K562 (cell line): ENCODE data around the gene YBX2. TPM values are rescaled to one million over a fixed set of nuclear protein-coding genes. Genes with fewer than 3 reads are reported as not detected.

Source experiments
- ARHGAP35 ChIP-seq: fragments of 450-650 bp; IDR thresholded peaks from 2 replicates; pipeline ENCODE4 v1.6.1; 2018; ENCODE audit not compliant: partially characterized antibody
- BDP1 ChIP-seq: IDR thresholded peaks from 3 replicates; pipeline ENCODE4 v1.6.1; 2011; ENCODE audit not compliant: insufficient read length, insufficient read depth
- CEBPG ChIP-seq, 3 experiments: fragments of 200-800 bp in 1 of 3; sonication (Bioruptor generic) in 1 of 3; sonication (generic) in 1 of 3; formaldehyde crosslinking in 1 of 3; IDR thresholded peaks in 2 of 3; conservative IDR thresholded peaks in 1 of 3; 2 replicates each; pipeline versions ENCODE4 v1.6.1 to v1.8.0; 2016 to 2022; ENCODE audit warnings: missing compliant biosample characterization in 2 of 3, missing genetic modification characterization in 2 of 3, mild to moderate bottlenecking in 1 of 3, missing genetic modification reagents in 1 of 3
- CXXC5 ChIP-seq: fragments of 250-450 bp; sonication (Bioruptor Pico); IDR thresholded peaks from 2 replicates; pipeline ENCODE4 v1.8.0; 2022; ENCODE audit warnings: inconsistent platforms, mild to moderate bottlenecking, moderate library complexity
- DMBX1 ChIP-seq: fragments of 250-450 bp; sonication (Bioruptor Pico); IDR thresholded peaks from 2 replicates; pipeline ENCODE4 v1.8.0; 2022; ENCODE audit warnings: inconsistent platforms, mild to moderate bottlenecking, moderate library complexity, borderline replicate concordance
- E2F6 ChIP-seq, 2 experiments: IDR thresholded peaks; 2 replicates each; pipeline ENCODE4 v1.6.1; 2011; ENCODE audit warnings: borderline replicate concordance in 1 of 2, control low read depth in 1 of 2, low read depth in 1 of 2, low read length in 1 of 2, mild to moderate bottlenecking in 1 of 2, mixed read lengths in 1 of 2, moderate library complexity in 1 of 2; ENCODE audit not compliant: insufficient read depth in 1 of 2, insufficient read length in 1 of 2, poor library complexity in 1 of 2, severe bottlenecking in 1 of 2; ENCODE audit errors: extremely low read depth in 1 of 2
- FOSL1 ChIP-seq: fragments of 200-800 bp; sonication (Bioruptor generic); conservative IDR thresholded peaks from 2 replicates; pipeline ENCODE4 v1.6.1; 2016; ENCODE audit warnings: missing genetic modification characterization, missing compliant biosample characterization
- HMGN3 ChIP-seq: IDR thresholded peaks from 2 replicates; pipeline ENCODE4 v1.6.1; 2011; ENCODE audit warnings: borderline replicate concordance, low read depth, mild to moderate bottlenecking, mixed read lengths, low read length; ENCODE audit not compliant: insufficient read length; ENCODE audit errors: extremely low read depth
- JUN ChIP-seq, 2 experiments: sonication (generic) in 1 of 2; formaldehyde crosslinking in 1 of 2; IDR thresholded peaks; 2 replicates each; pipeline versions ENCODE4 v1.6.1 to v1.8.0; 2012 to 2022; ENCODE audit warnings: borderline replicate concordance in 2 of 2, mild to moderate bottlenecking in 2 of 2, improper control_type of control experiment in 1 of 2, low read depth in 1 of 2, low read length in 1 of 2, missing genetic modification reagents in 1 of 2
- MAFG ChIP-seq: fragments of 450-650 bp; conservative IDR thresholded peaks from 2 replicates; pipeline ENCODE4 v1.6.1; 2016; ENCODE audit warnings: missing genetic modification characterization, missing compliant biosample characterization
- MLX ChIP-seq, 2 experiments: fragments of 450-650 bp in 1 of 2; sonication (generic) in 1 of 2; formaldehyde crosslinking; conservative IDR thresholded peaks; 2 replicates each; pipeline versions ENCODE4 v1.4.0 to v1.8.1; 2020 to 2022; ENCODE audit warnings: mild to moderate bottlenecking in 1 of 2, missing genetic modification reagents in 1 of 2
- MXD1 ChIP-seq: fragments of 250-450 bp; sonication (Bioruptor Pico); IDR thresholded peaks from 2 replicates; pipeline ENCODE4 v1.8.0; 2021; ENCODE audit warnings: borderline replicate concordance, mild to moderate bottlenecking, moderate library complexity; ENCODE audit not compliant: poor library complexity, severe bottlenecking
- NCOA6 ChIP-seq: fragments of 450-650 bp; IDR thresholded peaks from 2 replicates; pipeline ENCODE4 v1.6.1; 2017; ENCODE audit warnings: mild to moderate bottlenecking
- RBBP5 ChIP-seq: fragments of 200-600 bp; sonication (generic); IDR thresholded peaks from 2 replicates; pipeline ENCODE4 v1.6.1; 2012; ENCODE audit warnings: borderline replicate concordance, mild to moderate bottlenecking, low read length, control low read depth, inconsistent platforms; ENCODE audit not compliant: insufficient read depth, poor library complexity, severe bottlenecking
- SAFB ChIP-seq: fragments of 200-400 bp; formaldehyde crosslinking; IDR thresholded peaks from 2 replicates; pipeline ENCODE4 v1.6.1; 2017; ENCODE audit warnings: low read depth, low read length, borderline replicate concordance
- TEAD1 ChIP-seq, 2 experiments: fragments of 450-650 bp in 1 of 2; sonication (generic) in 1 of 2; formaldehyde crosslinking; IDR thresholded peaks; 2 replicates each; pipeline versions ENCODE4 v1.4.0 to v1.8.0; 2020 to 2022; ENCODE audit warnings: mild to moderate bottlenecking in 2 of 2, missing genetic modification reagents in 1 of 2
- TOE1 ChIP-seq, 2 experiments: fragments of 450-650 bp in 1 of 2; sonication (generic) in 1 of 2; formaldehyde crosslinking in 1 of 2; IDR thresholded peaks; 2 replicates each; pipeline versions ENCODE4 v1.7.1 to v1.8.0; 2016 to 2022; ENCODE audit warnings: borderline replicate concordance in 2 of 2, mild to moderate bottlenecking in 2 of 2, antibody characterized with exemption in 1 of 2, inconsistent platforms in 1 of 2, low read depth in 1 of 2, missing genetic modification reagents in 1 of 2, moderate library complexity in 1 of 2
- ZBTB9 ChIP-seq: fragments of 450-650 bp; formaldehyde crosslinking; IDR thresholded peaks from 2 replicates; pipeline ENCODE4 v1.4.0; 2020; ENCODE audit warnings: mild to moderate bottlenecking, moderate library complexity
- ZNF445 ChIP-seq: fragments of 250-450 bp; sonication (Bioruptor Pico); IDR thresholded peaks from 2 replicates; pipeline ENCODE4 v1.4.0; 2020; ENCODE audit warnings: low read depth, mild to moderate bottlenecking, moderate library complexity
- polyA plus RNA-seq, 8 experiments: library from polyadenylated mRNA; depleted of rRNA in 4 of 8; stranded (reverse) in 5 of 8; unstranded in 3 of 8; fragments of >200 nt; fragmentation: Nextera tagmentation in 2 of 8; fragmentation: Illumina TruSeq in 1 of 8; extraction: Ambion mirVana in 2 of 8; extraction: Trizol in 1 of 8; gene quantifications; 2 replicates each; pipeline versions ENCODE4 v1.2.1 to v1.2.3, GENCODE V29; 2011 to 2014; ENCODE audit warnings: inconsistent platforms in 1 of 8, missing spikeins in 1 of 8
- total RNA-seq, 7 experiments: library from RNA; depleted of rRNA in 6 of 7; stranded (reverse); fragments of >200 nt in 6 of 7; fragmentation: Illumina TruSeq in 2 of 7; extraction: Trizol in 2 of 7; gene quantifications; 2 replicates each; pipeline versions ENCODE4 v1.2.1 to v1.2.3, GENCODE V29; 2011 to 2021; ENCODE audit warnings: low replicate concordance in 1 of 7

YBX2 gene
- total and polyA plus RNA-seq, 9 of the 15 experiments (the other 6 are each of a cell fraction or from before 2014, with no cell fraction given), result 0.03 to 0.59 (median 0.27) TPM; not detected in 6

- 0 out of 2 replicates have a peak, but pooled peaks have one; percentile 10 for TF ChIP-seq FOSL1 (tag)
- peak; percentile 50; the same call in 1 of the 2 replicates for TF ChIP-seq CXXC5
- TF ChIP-seq MXD1, result no peak
- TF ChIP-seq RBBP5, result no peak
- no peak for TF ChIP-seq BDP1
- TF ChIP-seq ZNF445 (CRISPR knock-in tag), result no peak
- TF ChIP-seq TEAD1 (CRISPR knock-in tag; IDR thresholded peaks at IDR 0.05), result no peak
- TF ChIP-seq JUN (IDR thresholded peaks at IDR 0.05; ENCODE audit: borderline replicate concordance, low read depth, low read length), result peak; percentile 70
- no peak for TF ChIP-seq JUN (CRISPR knock-in tag; IDR thresholded peaks at IDR 0.05; ENCODE audit: borderline replicate concordance)
- TF ChIP-seq SAFB, result no peak
- no peak for TF ChIP-seq DMBX1 (CRISPR knock-in tag)
- TF ChIP-seq ZBTB9 (CRISPR knock-in tag), result no peak
- no peak for TF ChIP-seq CEBPG (CRISPR knock-in tag; IDR thresholded peaks at IDR 0.05)
- no peak; a peak in 1 of 4 replicates for TF ChIP-seq CEBPG (tag; conservative IDR thresholded peaks at IDR 0.05 in 1 of 2, IDR thresholded peaks at IDR 0.05 in 1 of 2)
- no peak for TF ChIP-seq MLX (CRISPR knock-in tag; conservative IDR thresholded peaks at IDR 0.05)
- no peak for TF ChIP-seq E2F6 (IDR thresholded peaks at IDR 0.05; ENCODE audit: borderline replicate concordance in 1 of 2, extremely low read depth in 1 of 2, insufficient read depth in 1 of 2, insufficient read length in 1 of 2, low read depth in 1 of 2, low read length in 1 of 2, poor library complexity in 1 of 2, severe bottlenecking in 1 of 2)
- TF ChIP-seq ARHGAP35, result no peak
- no peak for TF ChIP-seq MAFG (tag)
- no peak for TF ChIP-seq NCOA6
- TF ChIP-seq HMGN3, result peak; percentile 87
- 0 out of 2 replicates have a peak, but pooled peaks have one; percentile 41 for TF ChIP-seq TOE1 (IDR thresholded peaks at IDR 0.05; ENCODE audit: borderline replicate concordance)
- TF ChIP-seq TOE1 (CRISPR knock-in tag; IDR thresholded peaks at IDR 0.05; ENCODE audit: borderline replicate concordance, low read depth), result no peak
Measured at GRCh38 chr17:7252176-7253043, 42.0 kb downstream of the YBX2 start, which contains the start of gene ELP5 (continued).
